ENCODE measurements around the gene GLE1.

Gene GLE1

GRCh38 chr9:128469070-128469469 is 35.4 kb upstream of the GLE1 start:
- H3K27me3 ChIP-seq (replicated peaks in 2 of 5; ENCODE audit: control insufficient read depth in 4 of 5, insufficient read depth in 5 of 5, low read length in 4 of 5), result no peaks in the 10 kb centered on the region
- WGBS (ENCODE audit: insufficient coverage), result 100% methylated on average over 4 of the region's 7 CpGs
- ChIA-PET POLR2A (no interaction called here), CTCF (interaction anchor here (0.8 kb wide), 1 partner anchor 26 kb away, joined by 3 read pairs; no protein-coding TSS in a partner anchor)
- peaks cover 8 to 39% (median 29%) of the 10 kb centered on the region in 4 experiments for H3K36me3 ChIP-seq (ENCODE audit: control insufficient read depth in 4 of 4, insufficient read depth in 4 of 4, low read length in 3 of 4)
- H3K27ac ChIP-seq (ENCODE audit: insufficient read depth in 1 of 2, low read depth in 1 of 2, low read length in 2 of 2, poor library complexity in 1 of 2, severe bottlenecking in 2 of 2), result no peak overlapping the region
- H3K4me1 ChIP-seq (ENCODE audit: control extremely low read depth in 1 of 4, control insufficient read depth in 4 of 4, insufficient read depth in 4 of 4, low read length in 3 of 4), result peaks cover 0 to 14% (median 11%) of the 10 kb centered on the region in 4 experiments
- H3K9me3 ChIP-seq (ENCODE audit: control extremely low read depth in 1 of 5, control insufficient read depth in 4 of 5, insufficient read depth in 2 of 5, low read depth in 1 of 5, low read length in 4 of 5), result no peaks in the 10 kb centered on the region
- DNase-seq, result no peak
- no peak overlapping the region for H3K4me3 ChIP-seq (ENCODE audit: control insufficient read depth in 1 of 7, extremely low read depth in 1 of 7, insufficient read depth in 4 of 7, low read depth in 2 of 7, low read length in 6 of 7)

DNA sequence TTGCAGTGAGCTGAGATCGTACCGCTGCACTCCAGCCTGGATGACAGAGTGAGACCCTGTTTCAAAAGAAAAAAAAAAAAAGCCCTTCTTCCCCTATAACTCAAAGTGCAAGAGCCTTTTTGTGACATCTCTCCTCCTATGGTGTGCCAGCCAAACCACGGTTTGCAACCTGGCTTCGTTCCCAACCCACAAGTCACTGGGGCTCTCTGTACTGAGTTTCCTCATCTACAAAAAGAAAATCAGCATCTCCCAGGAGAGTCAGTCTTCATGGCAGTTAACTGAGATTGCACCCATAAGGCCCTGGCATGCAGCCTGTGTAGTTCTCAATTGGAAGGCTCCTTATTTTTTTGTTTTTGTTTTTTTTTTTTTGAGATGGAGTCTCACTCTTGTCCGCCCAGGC is 34.0 kb upstream of the GLE1 start:
- Histone ChIP-seq H3K9me3 (ENCODE audit: control extremely low read depth in 1 of 5, control insufficient read depth in 4 of 5, insufficient read depth in 2 of 5, low read depth in 1 of 5, low read length in 4 of 5) (no peaks in the 10 kb centered on the region), H3K27me3 (replicated peaks in 2 of 5; ENCODE audit: control insufficient read depth in 4 of 5, insufficient read depth in 5 of 5, low read length in 4 of 5) (no peaks in the 10 kb centered on the region), H3K4me1 (ENCODE audit: control extremely low read depth in 1 of 4, control insufficient read depth in 4 of 4, insufficient read depth in 4 of 4, low read length in 3 of 4) (peaks cover 0 to 14% (median 11%) of the 10 kb centered on the region in 4 experiments), H3K4me3 (ENCODE audit: control insufficient read depth in 1 of 7, extremely low read depth in 1 of 7, insufficient read depth in 4 of 7, low read depth in 2 of 7, low read length in 6 of 7) (no peak overlapping the region), H3K36me3 (ENCODE audit: control insufficient read depth in 4 of 4, insufficient read depth in 4 of 4, low read length in 3 of 4) (peaks cover 8 to 42% (median 24%) of the 10 kb centered on the region in 4 experiments), H3K27ac (ENCODE audit: insufficient read depth in 1 of 2, low read depth in 1 of 2, low read length in 2 of 2, poor library complexity in 1 of 2, severe bottlenecking in 2 of 2) (no peak overlapping the region)
- 0% methylated on average over 2 of the region's 5 CpGs for WGBS (ENCODE audit: insufficient coverage)
- ChIA-PET CTCF (no interaction called here), POLR2A (no interaction called here)
- DNase-seq, result peak; percentile 86 to 96 (median 94)

- H3K27me3 ChIP-seq (replicated peaks in 2 of 5; ENCODE audit: control insufficient read depth in 4 of 5, insufficient read depth in 5 of 5, low read length in 4 of 5), result no peaks in the 10 kb centered on the region
- ChIA-PET CTCF (interaction anchor here (1.3 kb wide), 1 partner anchor 34 kb away, joined by 4 read pairs; no protein-coding TSS in a partner anchor), POLR2A (no interaction called here)
- H3K4me3 ChIP-seq (ENCODE audit: control insufficient read depth in 1 of 7, extremely low read depth in 1 of 7, insufficient read depth in 4 of 7, low read depth in 2 of 7, low read length in 6 of 7), result no peak overlapping the region
- H3K4me1 ChIP-seq (ENCODE audit: control extremely low read depth in 1 of 4, control insufficient read depth in 4 of 4, insufficient read depth in 4 of 4, low read length in 3 of 4), result peaks cover 0 to 14% (median 11%) of the 10 kb centered on the region in 4 experiments
- H3K9me3 ChIP-seq (ENCODE audit: control extremely low read depth in 1 of 5, control insufficient read depth in 4 of 5, insufficient read depth in 2 of 5, low read depth in 1 of 5, low read length in 4 of 5), result no peaks in the 10 kb centered on the region
- no peak for DNase-seq
- peaks cover 15 to 39% (median 30%) of the 10 kb centered on the region in 4 experiments for H3K36me3 ChIP-seq (ENCODE audit: control insufficient read depth in 4 of 4, insufficient read depth in 4 of 4, low read length in 3 of 4)
- no peak overlapping the region for H3K27ac ChIP-seq (ENCODE audit: insufficient read depth in 1 of 2, low read depth in 1 of 2, low read length in 2 of 2, poor library complexity in 1 of 2, severe bottlenecking in 2 of 2)
- 96% methylated on average over 4 of the region's 5 CpGs for WGBS (ENCODE audit: insufficient coverage)
Observed at GRCh38 chr9:128473104-128473503, 31.4 kb upstream of the GLE1 start.

GRCh38 chr9:128475867-128476266 is 28.7 kb upstream of the GLE1 start:
- Histone ChIP-seq H3K27ac (ENCODE audit: insufficient read depth in 1 of 2, low read depth in 1 of 2, low read length in 2 of 2, poor library complexity in 1 of 2, severe bottlenecking in 2 of 2) (no peak overlapping the region), H3K36me3 (ENCODE audit: control insufficient read depth in 4 of 4, insufficient read depth in 4 of 4, low read length in 3 of 4) (peaks cover 18 to 55% (median 36%) of the 10 kb centered on the region in 4 experiments), H3K27me3 (replicated peaks in 2 of 5; ENCODE audit: control insufficient read depth in 4 of 5, insufficient read depth in 5 of 5, low read length in 4 of 5) (no peaks in the 10 kb centered on the region), H3K4me1 (ENCODE audit: control extremely low read depth in 1 of 4, control insufficient read depth in 4 of 4, insufficient read depth in 4 of 4, low read length in 3 of 4) (peaks cover 0 to 3% (median 0%) of the 10 kb centered on the region in 4 experiments), H3K9me3 (ENCODE audit: control extremely low read depth in 1 of 5, control insufficient read depth in 4 of 5, insufficient read depth in 2 of 5, low read depth in 1 of 5, low read length in 4 of 5) (no peaks in the 10 kb centered on the region), H3K4me3 (ENCODE audit: control insufficient read depth in 1 of 7, extremely low read depth in 1 of 7, insufficient read depth in 4 of 7, low read depth in 2 of 7, low read length in 6 of 7) (no peak overlapping the region)
- no peak for DNase-seq
- WGBS (ENCODE audit: insufficient coverage), result 100% methylated on average over 3 of the region's 7 CpGs
- CTCF ChIA-PET, result no interaction called here
- POLR2A ChIA-PET, result no interaction called here

GRCh38 chr9:128479262-128479661 is 25.3 kb upstream of the GLE1 start:
- CTCF ChIA-PET, result interaction anchor here (1.3 to 2.0 kb wide), 2 partner anchors 11 to 16 kb away, joined by 4 read pairs; no protein-coding TSS in a partner anchor
- no peaks in the 10 kb centered on the region for H3K4me1 ChIP-seq (ENCODE audit: control extremely low read depth in 1 of 4, control insufficient read depth in 4 of 4, insufficient read depth in 4 of 4, low read length in 3 of 4)
- peaks cover 24 to 66% (median 50%) of the 10 kb centered on the region in 4 experiments for H3K36me3 ChIP-seq (ENCODE audit: control insufficient read depth in 4 of 4, insufficient read depth in 4 of 4, low read length in 3 of 4)
- H3K27ac ChIP-seq (ENCODE audit: insufficient read depth in 1 of 2, low read depth in 1 of 2, low read length in 2 of 2, poor library complexity in 1 of 2, severe bottlenecking in 2 of 2), result no peak overlapping the region
- no peak for DNase-seq
- H3K4me3 ChIP-seq (ENCODE audit: control insufficient read depth in 1 of 7, extremely low read depth in 1 of 7, insufficient read depth in 4 of 7, low read depth in 2 of 7, low read length in 6 of 7), result no peak overlapping the region
- H3K9me3 ChIP-seq (ENCODE audit: control extremely low read depth in 1 of 5, control insufficient read depth in 4 of 5, insufficient read depth in 2 of 5, low read depth in 1 of 5, low read length in 4 of 5), result no peaks in the 10 kb centered on the region
- POLR2A ChIA-PET, result no interaction called here
- WGBS (ENCODE audit: insufficient coverage), result 100% methylated on average over 1 of the region's 1 CpG
- H3K27me3 ChIP-seq (replicated peaks in 2 of 5; ENCODE audit: control insufficient read depth in 4 of 5, insufficient read depth in 5 of 5, low read length in 4 of 5), result no peaks in the 10 kb centered on the region

DNA sequence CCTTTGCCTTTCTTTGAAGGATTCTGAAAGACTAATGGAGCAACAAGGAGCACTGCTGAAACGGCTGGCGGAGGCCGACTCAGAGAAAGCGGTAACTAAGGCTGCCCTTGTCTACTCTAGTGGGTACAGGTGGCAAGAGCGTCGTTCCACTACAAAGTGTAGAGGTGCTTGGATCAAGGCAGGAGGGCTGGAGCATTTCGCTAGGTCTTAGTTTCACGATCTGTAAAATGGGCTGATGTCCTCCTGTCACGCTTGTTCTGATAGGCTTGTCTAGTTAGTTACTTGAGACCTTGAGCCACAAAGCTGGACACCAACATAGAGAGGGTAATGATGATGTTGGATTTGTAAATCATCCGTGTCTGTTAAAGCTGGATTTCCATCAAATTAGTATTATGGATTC is 23.0 kb upstream of the GLE1 start:
- CTCF ChIA-PET, result interaction anchor here (0.9 to 3.8 kb wide), 2 partner anchors 9 to 14 kb away, joined by 4 to 17 read pairs; no protein-coding TSS in a partner anchor
- WGBS (ENCODE audit: insufficient coverage), result 98% methylated on average over 8 of the region's 10 CpGs
- Histone ChIP-seq H3K36me3 (ENCODE audit: control insufficient read depth in 4 of 4, insufficient read depth in 4 of 4, low read length in 3 of 4) (peaks cover 26 to 77% (median 62%) of the 10 kb centered on the region in 4 experiments), H3K4me3 (ENCODE audit: control insufficient read depth in 1 of 7, extremely low read depth in 1 of 7, insufficient read depth in 4 of 7, low read depth in 2 of 7, low read length in 6 of 7) (no peak overlapping the region), H3K4me1 (ENCODE audit: control extremely low read depth in 1 of 4, control insufficient read depth in 4 of 4, insufficient read depth in 4 of 4, low read length in 3 of 4) (no peaks in the 10 kb centered on the region), H3K27ac (ENCODE audit: insufficient read depth in 1 of 2, low read depth in 1 of 2, low read length in 2 of 2, poor library complexity in 1 of 2, severe bottlenecking in 2 of 2) (no peak overlapping the region), H3K9me3 (ENCODE audit: control extremely low read depth in 1 of 5, control insufficient read depth in 4 of 5, insufficient read depth in 2 of 5, low read depth in 1 of 5, low read length in 4 of 5) (no peaks in the 10 kb centered on the region), H3K27me3 (replicated peaks in 2 of 5; ENCODE audit: control insufficient read depth in 4 of 5, insufficient read depth in 5 of 5, low read length in 4 of 5) (no peaks in the 10 kb centered on the region)
- POLR2A ChIA-PET, result interaction anchor here (0.7 kb wide), 1 partner anchor 77 kb away, joined by 3 read pairs; no protein-coding TSS in a partner anchor
- no peak for DNase-seq

DNA sequence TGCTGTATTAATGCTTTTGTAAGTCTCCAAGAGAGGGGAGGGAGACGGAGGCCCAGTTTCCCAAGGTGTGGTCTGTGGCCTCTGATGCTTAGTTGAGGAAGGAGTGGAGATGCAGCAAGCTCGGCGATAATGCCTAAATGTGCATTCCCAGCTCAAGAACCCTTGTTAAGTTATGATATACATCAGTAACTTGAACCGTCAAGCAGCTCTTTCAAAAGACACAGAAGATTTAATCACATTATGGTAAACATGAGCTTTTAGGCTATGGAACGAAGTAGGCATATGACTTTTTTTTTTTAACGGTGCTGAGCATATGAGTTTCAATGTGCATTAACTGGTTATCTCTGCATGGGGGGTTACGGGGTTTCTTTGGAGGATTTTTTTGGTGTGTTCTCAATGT is 22.3 kb upstream of the GLE1 start:
- ChIA-PET CTCF (interaction anchor here (0.9 to 3.8 kb wide), 2 partner anchors 8 to 13 kb away, joined by 4 to 17 read pairs; no protein-coding TSS in a partner anchor), POLR2A (interaction anchor here (0.7 kb wide), 1 partner anchor 77 kb away, joined by 3 read pairs; no protein-coding TSS in a partner anchor)
- H3K4me3 ChIP-seq (ENCODE audit: control insufficient read depth in 1 of 7, extremely low read depth in 1 of 7, insufficient read depth in 4 of 7, low read depth in 2 of 7, low read length in 6 of 7), result no peak overlapping the region
- WGBS (ENCODE audit: insufficient coverage), result 100% methylated on average over 2 of the region's 7 CpGs
- DNase-seq, result no peak
- no peaks in the 10 kb centered on the region for H3K27me3 ChIP-seq (replicated peaks in 2 of 5; ENCODE audit: control insufficient read depth in 4 of 5, insufficient read depth in 5 of 5, low read length in 4 of 5)
- H3K36me3 ChIP-seq (ENCODE audit: control insufficient read depth in 4 of 4, insufficient read depth in 4 of 4, low read length in 3 of 4), result peaks cover 26 to 84% (median 65%) of the 10 kb centered on the region in 4 experiments
- no peak overlapping the region for H3K27ac ChIP-seq (ENCODE audit: insufficient read depth in 1 of 2, low read depth in 1 of 2, low read length in 2 of 2, poor library complexity in 1 of 2, severe bottlenecking in 2 of 2)
- no peaks in the 10 kb centered on the region for H3K9me3 ChIP-seq (ENCODE audit: control extremely low read depth in 1 of 5, control insufficient read depth in 4 of 5, insufficient read depth in 2 of 5, low read depth in 1 of 5, low read length in 4 of 5)
- no peaks in the 10 kb centered on the region for H3K4me1 ChIP-seq (ENCODE audit: control extremely low read depth in 1 of 4, control insufficient read depth in 4 of 4, insufficient read depth in 4 of 4, low read length in 3 of 4)
